Spinal cord (tissue), 10 donors: ENCODE data around the gene RAPH1. TPM values are rescaled to one million over a fixed set of nuclear protein-coding genes. Genes with fewer than 3 reads are reported as not detected.
"Not testable (repeated sequence)": the region's sequence is repeated elsewhere in the genome, so short reads cannot be mapped to it uniquely, and the experiment has no call there.

Experiments used
- DNase-seq, 6 donors: peaks; one replicate each; pipeline versions ENCODE4 v3.0.0 to v3.0.0-alpha.2; 2013 to 2015; ENCODE audit warnings: low spot score in 6 of 6, low read depth in 4 of 6
- H3K27ac ChIP-seq: one replicate; pipeline ENCODE4 v1.5.1; 2013; ENCODE audit warnings: low read depth, low read length, control low read depth
- H3K27me3 ChIP-seq: one replicate; pipeline ENCODE4 v1.6.1; 2013; ENCODE audit warnings: low read length; ENCODE audit not compliant: control insufficient read depth, insufficient read depth
- H3K36me3 ChIP-seq: one replicate; pipeline ENCODE4 v1.6.1; 2013; ENCODE audit warnings: low read length; ENCODE audit not compliant: control insufficient read depth, insufficient read depth
- H3K4me1 ChIP-seq: one replicate; pipeline ENCODE4 v1.6.1; 2013; ENCODE audit warnings: low read length; ENCODE audit not compliant: control insufficient read depth, insufficient read depth
- H3K4me3 ChIP-seq: one replicate; pipeline ENCODE4 v1.5.1; 2013; ENCODE audit warnings: low read depth, low read length, control low read depth
- H3K9me3 ChIP-seq: one replicate; pipeline ENCODE4 v1.6.1; 2013; ENCODE audit warnings: low read length; ENCODE audit not compliant: control insufficient read depth, insufficient read depth
- WGBS: methylation state at CpG from one replicate; pipeline ENCODE4 v1.1.5; 2013; ENCODE audit warnings: missing lambda C conversion rate; ENCODE audit not compliant: insufficient coverage; 5-methylcytosine and 5-hydroxymethylcytosine counted together
- polyA plus RNA-seq, 2 donors: library from polyadenylated mRNA; unstranded; fragments of 120-200 nt; gene quantifications; one replicate each; pipeline ENCODE4 v1.2.1, GENCODE V29; 2013; ENCODE audit not compliant: insufficient read length in 2 of 2
- total RNA-seq, 2 donors: library from RNA; depleted of rRNA in 1 of 2; stranded (reverse); fragments of 120-200 nt in 1 of 2; fragments of >200 nt in 1 of 2; gene quantifications; one replicate each; pipeline versions ENCODE4 v1.2.3 to v1.2.4, GENCODE V29; 2013 to 2014
- donor health status: healthy.

The RAPH1 gene
- total and polyA plus RNA-seq, 4 donors: 23.2 to 73.9 (median 28.0) TPM

DNA sequence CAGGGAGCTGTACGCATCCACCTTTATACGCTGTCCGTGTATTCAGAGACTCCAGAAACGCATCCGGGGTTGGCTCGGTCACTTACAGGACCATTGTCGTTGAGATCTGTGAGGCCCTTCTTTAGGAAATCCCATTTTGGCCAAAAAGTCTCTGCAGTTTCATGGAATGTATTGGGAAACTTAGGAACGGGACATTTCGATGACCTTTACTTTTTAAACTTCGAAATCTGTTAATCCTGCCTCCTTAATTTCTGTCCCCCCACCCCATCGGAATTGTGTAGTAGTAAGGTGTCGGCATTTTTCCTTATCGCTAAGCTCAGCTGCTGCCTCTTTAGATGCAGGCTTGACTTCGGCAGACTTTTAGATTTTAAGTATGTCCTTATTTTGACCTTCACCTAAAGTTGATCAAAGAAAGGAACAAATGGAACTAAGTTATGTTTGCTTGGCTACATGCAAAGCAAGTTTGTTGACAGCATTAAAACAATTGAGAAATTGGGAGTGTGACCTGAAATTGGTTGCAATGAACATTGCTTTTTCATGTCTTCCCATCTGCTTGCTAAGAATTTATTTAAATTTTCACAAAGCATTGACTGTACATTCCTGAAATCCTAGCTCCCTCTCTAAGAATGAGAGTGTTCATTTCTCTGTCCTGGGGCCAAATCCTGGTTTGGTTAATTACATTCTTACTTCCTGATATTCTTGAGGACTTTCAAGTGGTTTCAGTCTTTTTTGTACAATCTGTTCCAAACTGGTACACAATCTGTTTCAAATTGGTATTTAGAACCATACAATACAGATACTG, 884 bp upstream of the RAPH1 start:
- H3K27ac ChIP-seq: peak overlapping the region; percentile 91
- WGBS: 11% methylated on average over 9 of the region's 14 CpGs
- peak in 1 of 6 donors; percentile 24 for DNase-seq
- no peaks in the 10 kb centered on the region for H3K9me3 ChIP-seq
- no peaks in the 10 kb centered on the region for H3K4me1 ChIP-seq
- H3K36me3 ChIP-seq: no peaks in the 10 kb centered on the region
- peak overlapping the region; percentile 80 for H3K4me3 ChIP-seq
- no peaks in the 10 kb centered on the region for H3K27me3 ChIP-seq

DNA sequence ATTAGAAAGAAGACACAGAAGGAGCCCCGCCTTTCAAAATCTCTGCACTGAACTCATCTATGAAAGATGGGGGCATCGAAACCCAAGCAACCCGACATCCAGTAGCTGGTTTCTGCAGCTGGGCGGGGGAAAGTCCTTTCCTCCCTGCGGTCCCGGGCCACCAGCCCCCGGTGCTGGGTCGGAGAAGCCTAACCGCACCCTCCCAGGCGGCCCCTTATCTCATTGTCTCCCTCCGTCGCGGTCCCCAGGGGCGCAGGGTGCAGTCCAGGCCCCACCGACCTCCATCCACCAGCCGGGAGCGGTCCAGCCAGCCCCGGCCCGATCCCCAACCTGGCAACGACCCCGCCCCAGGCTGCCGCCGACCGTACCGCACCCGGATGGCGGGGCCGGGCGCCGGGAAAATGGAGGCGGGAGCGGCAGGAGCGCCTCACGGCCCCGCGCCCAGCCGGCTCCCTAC, 452 bp downstream of the RAPH1 start:
- Histone ChIP-seq H3K4me3 (peak overlapping the region; percentile 80), H3K4me1 (no peaks in the 10 kb centered on the region), H3K36me3 (no peaks in the 10 kb centered on the region), H3K9me3 (no peaks in the 10 kb centered on the region), H3K27me3 (no peaks in the 10 kb centered on the region), H3K27ac (peak overlapping the region; percentile 88)
- peak in 2 of 6 donors; percentile 21 to 33 for DNase-seq
- WGBS: 0% methylated on average over 37 of the region's 37 CpGs

DNA sequence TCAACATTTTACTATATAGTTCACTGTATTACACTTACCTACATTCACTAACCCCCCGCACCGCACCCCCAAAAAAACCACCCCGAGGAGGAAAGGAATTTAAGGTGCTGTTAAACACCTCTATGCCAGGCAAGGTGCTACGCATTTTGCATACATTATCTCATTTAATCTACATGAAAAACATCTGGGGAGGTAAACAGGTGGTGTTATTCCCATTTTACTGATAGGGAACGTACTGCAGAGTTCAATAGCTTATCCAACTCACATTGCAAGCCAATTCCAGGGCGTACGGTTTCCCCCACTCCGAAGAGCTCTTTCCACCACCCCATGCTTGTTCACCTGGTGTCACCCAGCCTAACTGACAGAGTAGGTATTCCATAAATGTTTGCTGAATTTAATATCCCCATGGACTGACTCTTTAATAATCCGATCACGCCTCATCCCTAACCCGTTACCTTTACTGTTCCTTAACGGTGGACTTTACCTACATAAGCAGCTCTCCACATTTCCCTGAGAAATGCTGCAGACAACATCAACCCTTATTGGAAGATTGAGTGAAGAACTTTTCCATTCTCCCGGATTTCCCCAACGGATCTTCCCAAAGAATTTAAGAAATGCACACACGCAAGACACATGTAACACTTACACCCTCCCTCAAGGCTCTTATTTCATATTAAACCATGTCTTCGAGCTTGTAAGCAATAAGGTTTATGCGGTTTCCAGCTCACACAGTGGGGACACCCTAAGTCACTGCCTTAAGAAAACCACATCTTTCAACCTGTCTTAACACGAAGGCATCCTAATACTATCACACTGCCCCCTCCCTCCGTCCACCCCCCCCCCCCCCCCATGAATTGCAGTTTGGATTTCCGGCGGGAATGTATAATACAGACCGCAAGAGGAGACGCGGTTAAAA, 1.2 kb downstream of the RAPH1 start:
- no peaks in the 10 kb centered on the region for H3K36me3 ChIP-seq
- H3K27me3 ChIP-seq: no peaks in the 10 kb centered on the region
- peak overlapping the region; percentile 88 for H3K27ac ChIP-seq
- no peaks in the 10 kb centered on the region for H3K9me3 ChIP-seq
- H3K4me1 ChIP-seq: no peaks in the 10 kb centered on the region
- WGBS: 0% methylated on average over 8 of the region's 24 CpGs
- peak in 3 of 6 donors; percentile 54 to 72 (median 61) for DNase-seq
- H3K4me3 ChIP-seq: peak overlapping the region; percentile 80

DNA sequence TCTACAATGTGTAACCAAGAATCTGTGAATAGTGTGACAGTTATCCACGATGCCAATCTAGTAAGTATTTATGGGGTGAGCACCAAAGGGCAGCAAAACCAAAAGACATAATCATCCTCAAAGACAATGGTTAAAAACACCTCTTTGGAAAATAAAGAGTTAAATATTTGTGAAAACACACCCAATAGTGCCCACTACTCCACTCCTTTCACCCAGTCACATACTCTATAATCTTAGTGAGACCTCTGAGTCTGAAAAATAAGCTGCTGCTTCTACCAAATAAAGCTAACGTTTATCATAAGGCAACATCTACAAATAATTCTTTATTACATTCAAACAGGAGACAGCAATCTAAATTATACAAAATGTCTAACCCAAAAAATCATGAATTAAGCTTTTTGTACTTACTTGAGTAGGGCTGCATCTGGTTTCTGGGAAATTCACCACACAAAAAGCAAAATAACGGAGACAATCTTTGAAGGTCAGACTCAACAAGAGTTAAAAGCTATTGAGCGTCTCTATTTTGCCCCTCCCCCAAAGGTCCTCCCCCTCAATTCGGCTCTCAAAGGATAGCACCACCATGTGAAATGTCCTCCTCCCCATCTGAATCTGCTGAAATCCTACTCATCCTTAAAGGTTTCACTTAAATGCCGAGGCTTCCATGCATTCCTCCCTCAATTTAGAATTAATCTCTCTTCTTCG, 2.0 kb downstream of the RAPH1 start:
- Histone ChIP-seq H3K27ac (peak overlapping the region; percentile 88), H3K27me3 (no peaks in the 10 kb centered on the region), H3K36me3 (no peaks in the 10 kb centered on the region), H3K4me3 (peak overlapping the region; percentile 80), H3K4me1 (no peaks in the 10 kb centered on the region), H3K9me3 (no peaks in the 10 kb centered on the region)
- DNase-seq: peak in 3 of 6 donors; percentile 29 to 76 (median 67)
- WGBS: 0% methylated on average over 5 of the region's 7 CpGs

DNA sequence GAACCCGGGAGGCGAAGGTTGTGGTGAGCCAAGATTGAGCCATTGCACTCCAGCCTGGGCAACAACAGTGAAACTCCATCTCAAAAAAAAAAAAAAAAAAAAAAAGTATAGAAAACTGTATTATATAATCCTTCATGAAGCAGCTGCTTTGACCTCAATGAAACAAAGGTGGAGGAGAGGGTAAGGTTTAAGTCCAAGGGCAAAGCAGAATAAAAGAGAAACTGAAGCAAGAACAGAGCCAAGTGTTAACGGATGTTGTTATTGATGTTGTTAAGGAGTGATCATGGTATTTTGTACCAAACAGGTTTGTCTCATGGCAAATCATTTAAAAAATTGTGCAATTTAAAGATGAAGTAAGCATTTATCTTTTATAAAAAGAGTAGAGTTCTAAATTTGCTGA, 7.4 kb downstream of the RAPH1 start:
- Histone ChIP-seq H3K4me3 (no peak overlapping the region), H3K4me1 (no peaks in the 10 kb centered on the region), H3K9me3 (no peaks in the 10 kb centered on the region), H3K27ac (no peak overlapping the region), H3K27me3 (no peaks in the 10 kb centered on the region), H3K36me3 (no peaks in the 10 kb centered on the region)
- 92% methylated on average over 2 of the region's 3 CpGs for WGBS
- no peak for DNase-seq

DNA sequence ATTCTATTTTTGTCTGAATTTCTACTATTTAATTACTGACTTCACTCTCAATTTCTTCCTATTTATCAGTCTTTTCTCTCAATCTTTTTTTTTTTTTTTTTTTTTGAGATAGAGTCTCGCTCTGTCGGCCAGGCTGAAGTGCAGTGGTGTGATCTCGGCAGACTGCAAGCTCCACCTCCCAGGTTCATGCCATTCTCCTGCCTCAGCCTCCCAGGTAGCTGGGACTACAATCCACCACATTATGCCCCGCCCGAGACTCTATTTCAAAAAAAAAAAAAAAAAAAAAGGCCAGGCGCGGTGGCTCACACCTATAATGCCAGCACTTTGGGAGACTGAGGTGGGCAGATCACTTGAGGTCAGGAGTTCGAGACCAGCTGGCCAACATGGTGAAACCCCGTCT, 21.8 kb downstream of the RAPH1 start:
- not testable (repeated sequence) for H3K4me3 ChIP-seq, DNase-seq, H3K27me3 ChIP-seq, H3K9me3 ChIP-seq, H3K27ac ChIP-seq, H3K4me1 ChIP-seq, H3K36me3 ChIP-seq
- no CpG with 5 or more reads among the region's 9 CpGs for WGBS

DNA sequence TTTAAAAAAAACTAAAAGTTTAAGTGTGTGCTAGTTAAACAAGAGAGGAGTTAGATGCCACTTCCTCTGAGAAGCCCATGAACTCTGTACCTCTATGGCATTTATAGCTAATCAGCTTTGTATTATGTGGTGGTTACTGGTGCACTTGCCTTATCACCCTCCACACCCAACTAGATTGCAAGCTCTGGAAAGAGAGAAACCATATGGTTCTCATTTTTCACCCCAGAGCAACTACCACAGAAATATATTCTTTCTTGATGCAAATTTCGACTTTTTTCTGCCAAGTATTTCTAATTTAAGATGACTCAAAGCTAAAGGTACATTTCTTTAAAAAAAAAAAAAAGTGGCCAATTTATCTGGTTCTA, 24.2 kb downstream of the RAPH1 start:
- no peaks in the 10 kb centered on the region for H3K4me1 ChIP-seq
- H3K4me3 ChIP-seq: no peak overlapping the region
- no peaks in the 10 kb centered on the region for H3K27me3 ChIP-seq
- no CpG with 5 or more reads among the region's 1 CpG for WGBS
- DNase-seq: no peak
- H3K36me3 ChIP-seq: no peaks in the 10 kb centered on the region
- H3K9me3 ChIP-seq: no peaks in the 10 kb centered on the region
- no peak overlapping the region for H3K27ac ChIP-seq

DNA sequence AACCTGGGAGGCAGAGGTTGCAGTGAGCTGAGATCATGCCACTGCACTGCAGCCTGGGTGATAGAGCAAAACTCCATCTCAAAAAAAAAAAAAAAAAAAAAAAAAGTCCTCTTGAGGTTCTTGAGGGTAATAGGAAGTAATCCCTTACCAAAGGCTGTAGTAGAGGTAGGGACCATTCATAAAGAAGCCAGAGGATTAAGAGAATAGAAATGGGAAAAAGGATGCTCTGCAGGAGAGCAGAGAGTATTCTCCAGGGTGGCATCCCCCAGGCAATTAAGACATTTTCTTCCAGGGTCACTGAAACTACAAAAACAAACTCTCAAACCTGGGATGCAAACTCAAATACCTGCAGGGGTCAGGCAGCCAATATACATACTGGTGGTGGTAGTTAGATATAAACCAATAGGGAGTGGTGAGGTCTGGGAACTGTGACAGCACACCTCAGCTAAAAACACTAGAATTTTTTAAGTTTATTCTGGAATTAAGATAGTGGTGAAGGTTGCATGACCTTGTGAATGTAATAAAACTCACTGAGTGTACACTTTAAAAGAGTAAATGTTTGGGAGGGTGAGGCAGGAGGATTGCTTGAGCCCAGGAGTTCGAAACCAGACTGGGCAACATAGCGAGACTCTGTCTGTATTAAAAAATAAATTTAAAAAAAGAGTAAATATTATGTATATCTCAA, 24.7 kb downstream of the RAPH1 start:
- H3K36me3 ChIP-seq: no peaks in the 10 kb centered on the region
- DNase-seq: no peak
- H3K9me3 ChIP-seq: no peaks in the 10 kb centered on the region
- WGBS: no CpG with 5 or more reads among the region's 2 CpGs
- no peak overlapping the region for H3K27ac ChIP-seq
- no peaks in the 10 kb centered on the region for H3K27me3 ChIP-seq
- no peaks in the 10 kb centered on the region for H3K4me1 ChIP-seq
- H3K4me3 ChIP-seq: no peak overlapping the region

DNA sequence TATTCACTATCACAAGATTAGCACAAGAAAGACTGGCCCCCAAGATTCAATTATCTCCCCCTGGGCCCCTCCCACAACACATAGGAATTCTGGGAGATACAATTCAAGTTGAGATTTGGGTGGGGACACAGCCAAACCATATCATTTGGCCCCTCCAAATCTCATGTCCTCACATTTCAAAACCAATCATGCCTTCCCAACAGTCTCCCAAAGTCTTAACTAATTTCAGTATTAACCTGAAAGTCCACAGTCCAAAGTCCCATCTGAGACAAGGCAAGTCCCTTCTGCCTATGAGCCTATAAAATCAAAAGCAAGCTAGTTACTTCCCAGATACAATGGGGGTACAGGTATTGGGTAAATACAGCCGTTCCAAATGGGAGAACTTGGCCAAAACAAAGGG, 31.6 kb downstream of the RAPH1 start:
- not testable (repeated sequence) for H3K36me3 ChIP-seq, H3K27me3 ChIP-seq, H3K9me3 ChIP-seq, H3K4me1 ChIP-seq, H3K4me3 ChIP-seq, H3K27ac ChIP-seq, DNase-seq
- WGBS: 100% methylated on average over 1 of the region's 1 CpG
